H1 (cell line): ENCODE data around the gene TOR4A. TPM values are rescaled to one million over a fixed set of nuclear protein-coding genes. Genes with fewer than 3 reads are reported as not detected.

Experiments used
- EP300 ChIP-seq, 2 experiments: IDR thresholded peaks; 1 replicate in 1 of 2; 2 replicates in 1 of 2; pipeline ENCODE4 v1.6.1; 2011 to 2012; ENCODE audit warnings: low read depth in 2 of 2, low read length in 2 of 2, mild to moderate bottlenecking in 2 of 2, borderline replicate concordance in 1 of 2, inconsistent platforms in 1 of 2, moderate library complexity in 1 of 2
- TBP ChIP-seq: IDR thresholded peaks from 2 replicates; pipeline ENCODE4 v1.6.1; 2011; ENCODE audit warnings: low read depth, low read length, improper control_type of control experiment
- polyA plus RNA-seq, 7 experiments: library from polyadenylated mRNA; depleted of rRNA in 3 of 7; stranded (reverse) in 5 of 7; unstranded in 2 of 7; fragments of >200 nt in 5 of 7; fragments of 200-250 nt in 2 of 7; gene quantifications; 1 replicate in 5 of 7; 2 replicates in 1 of 7; 4 replicates in 1 of 7; pipeline versions ENCODE4 v1.2.1 to v1.2.3, GENCODE V29; 2011 to 2013; ENCODE audit warnings: missing spikeins in 2 of 7, mixed read lengths in 2 of 7
- total RNA-seq: library from RNA; stranded (reverse); fragmentation: NEBNext Ultra II Directional; extraction: Animal tissue kit (Norgen Biotek cat#: 25700); gene quantifications from 2 replicates; pipeline ENCODE4 v1.2.1, GENCODE V29; 2021

TOR4A gene
- total and polyA plus RNA-seq, 2 of the 8 experiments (the other 6 are each of a cell fraction or from before 2014, with no cell fraction given): 8.4 to 9.3 TPM

GRCh38 chr9:137311171-137311985 is 33.9 kb downstream of the TOR4A start (continued):
- TF ChIP-seq EP300 (IDR thresholded peaks at IDR 0.05; ENCODE audit: borderline replicate concordance in 1 of 2, low read depth in 2 of 2, low read length in 2 of 2) (no peak), TBP (no peak)
